Esophagus squamous epithelium (tissue), 4 donors: ENCODE measurements around the gene PKM.

Experiments
- CTCF ChIP-seq, 6 experiments: fragments of 450-650 bp in 4 of 6; fragments of 200-600 bp in 2 of 6; sonication (generic) in 2 of 6; IDR thresholded peaks; one replicate each; pipeline ENCODE4 v1.5.1; 2016 to 2019; ENCODE audit warnings: antibody characterized with exemption in 6 of 6, mild to moderate bottlenecking in 4 of 6, moderate library complexity in 4 of 6
- POLR2A ChIP-seq, 4 donors: fragments of 450-650 bp; IDR thresholded peaks; one replicate each; pipeline ENCODE4 v1.6.1; 2017; ENCODE audit warnings: antibody characterized with exemption in 4 of 4, mild to moderate bottlenecking in 4 of 4, moderate library complexity in 3 of 4

DNA sequence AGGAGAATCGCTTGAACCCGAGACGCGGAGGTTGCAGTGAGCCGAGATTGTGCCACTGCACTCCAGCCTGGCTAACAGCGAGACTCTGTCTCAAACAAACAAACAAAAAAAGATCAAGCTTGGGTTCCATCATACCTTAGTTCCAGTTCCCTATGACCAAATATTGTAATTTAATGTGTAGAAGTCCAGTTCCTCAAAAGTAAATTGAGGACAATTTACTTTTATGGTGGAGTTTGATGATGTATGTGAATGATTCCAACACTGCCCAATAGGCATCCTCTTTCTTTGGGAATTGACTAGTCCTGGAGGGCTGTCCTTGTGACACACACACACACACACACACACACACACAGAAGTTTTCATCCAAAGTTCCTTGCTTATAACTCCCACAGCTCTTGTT, 2.8 kb upstream of the PKM start:
- no peak for TF ChIP-seq CTCF (IDR thresholded peaks at IDR 0.05)
- no peak for TF ChIP-seq POLR2A (IDR thresholded peaks at IDR 0.05)
